Mesenchymal stem cell (in vitro differentiated cells and primary cell): Measurements from ENCODE around the gene ITSN1.
A peak's percentile ranks its signal among the peaks of the same experiment; 100 is the strongest.

Experiments
- DNase-seq: peaks from one replicate; pipeline ENCODE4 v3.0.0-alpha.2; 2013
- H2AFZ ChIP-seq: one replicate; pipeline ENCODE4 v1.6.1; 2013; ENCODE audit warnings: low read depth, mild to moderate bottlenecking, control low read depth, inconsistent platforms, low read length, moderate library complexity
- H2AK5ac ChIP-seq: 2 replicates; pipeline ENCODE4 v1.6.1; 2013; ENCODE audit warnings: low read length, moderate library complexity, mild to moderate bottlenecking, inconsistent platforms; ENCODE audit not compliant: severe bottlenecking
- H2BK120ac ChIP-seq: one replicate; pipeline ENCODE4 v1.6.1; 2013; ENCODE audit warnings: low read depth, mild to moderate bottlenecking, inconsistent platforms, low read length, moderate library complexity
- H2BK12ac ChIP-seq, 2 experiments: one replicate each; pipeline ENCODE4 v1.6.1; 2013; ENCODE audit warnings: inconsistent platforms in 2 of 2, low read length in 2 of 2, mild to moderate bottlenecking in 2 of 2, moderate library complexity in 2 of 2, control low read depth in 1 of 2
- H2BK15ac ChIP-seq: one replicate; pipeline ENCODE4 v1.6.1; 2013; ENCODE audit warnings: mild to moderate bottlenecking, low read depth, inconsistent platforms; ENCODE audit not compliant: poor library complexity, severe bottlenecking
- H2BK5ac ChIP-seq: 2 replicates; pipeline ENCODE4 v1.6.1; 2013; ENCODE audit warnings: low read depth, mild to moderate bottlenecking, low read length, control low read depth, inconsistent platforms; ENCODE audit not compliant: poor library complexity, severe bottlenecking
- H3K14ac ChIP-seq, 2 experiments: one replicate each; pipeline ENCODE4 v1.6.1; 2013; ENCODE audit warnings: inconsistent platforms in 2 of 2, low read length in 2 of 2, control low read depth in 1 of 2, mild to moderate bottlenecking in 1 of 2, moderate library complexity in 1 of 2
- H3K18ac ChIP-seq, 2 experiments: one replicate each; pipeline ENCODE4 v1.6.1; 2013; ENCODE audit warnings: inconsistent platforms in 2 of 2, low read length in 2 of 2, control low read depth in 1 of 2, low read depth in 1 of 2, mild to moderate bottlenecking in 1 of 2
- H3K23ac ChIP-seq, 2 experiments: one replicate each; pipeline ENCODE4 v1.6.1; 2013; ENCODE audit warnings: inconsistent platforms in 2 of 2, low read length in 2 of 2, mild to moderate bottlenecking in 2 of 2, moderate library complexity in 2 of 2, control low read depth in 1 of 2
- H3K27ac ChIP-seq: 2 replicates; pipeline ENCODE4 v1.5.1; 2013; ENCODE audit warnings: mild to moderate bottlenecking, moderate library complexity, low read length, control low read depth, inconsistent platforms; ENCODE audit not compliant: poor library complexity, severe bottlenecking
- H3K27me3 ChIP-seq, 2 experiments: 2 replicates each; pipeline versions ENCODE4 v1.6.1 to v1.7.0; 2013; ENCODE audit warnings: low read length in 2 of 2, mild to moderate bottlenecking in 2 of 2, moderate library complexity in 2 of 2, control low read depth in 1 of 2, inconsistent platforms in 1 of 2; ENCODE audit not compliant: control insufficient read depth in 1 of 2, insufficient read depth in 1 of 2
- H3K36me3 ChIP-seq, 2 experiments: 2 replicates each; pipeline versions ENCODE4 v1.6.1 to v1.7.0; 2013; ENCODE audit warnings: low read length in 2 of 2, control low read depth in 1 of 2, inconsistent platforms in 1 of 2, low read depth in 1 of 2, mild to moderate bottlenecking in 1 of 2; ENCODE audit not compliant: insufficient read depth in 2 of 2, control insufficient read depth in 1 of 2
- H3K4ac ChIP-seq, 2 experiments: one replicate each; pipeline ENCODE4 v1.6.1; 2013; ENCODE audit warnings: inconsistent platforms in 2 of 2, low read length in 2 of 2, mild to moderate bottlenecking in 2 of 2, moderate library complexity in 2 of 2, control low read depth in 1 of 2, low read depth in 1 of 2
- H3K4me1 ChIP-seq: 2 replicates; pipeline ENCODE4 v1.6.1; 2013; ENCODE audit warnings: low read depth, low read length, control low read depth; ENCODE audit not compliant: control insufficient read depth, insufficient read depth
- H3K4me2 ChIP-seq: 2 replicates; pipeline ENCODE4 v1.6.1; 2013; ENCODE audit warnings: low read length, mild to moderate bottlenecking, inconsistent platforms; ENCODE audit not compliant: poor library complexity, severe bottlenecking
- H3K4me3 ChIP-seq, 2 experiments: 2 replicates each; pipeline versions ENCODE4 v1.5.1 to v1.7.0; 2013; ENCODE audit warnings: low read length in 2 of 2, mild to moderate bottlenecking in 2 of 2, control low read depth in 1 of 2, low read depth in 1 of 2; ENCODE audit not compliant: insufficient read depth in 1 of 2
- H3K79me1 ChIP-seq: replicated peaks from 2 replicates; pipeline ENCODE4 v1.6.1; 2013; ENCODE audit warnings: mild to moderate bottlenecking, control low read depth, low read length, inconsistent platforms; ENCODE audit not compliant: poor library complexity, severe bottlenecking
- H3K9ac ChIP-seq: 2 replicates; pipeline ENCODE4 v1.7.0; 2013; ENCODE audit warnings: mild to moderate bottlenecking, low read length, moderate library complexity
- H3K9me3 ChIP-seq: 2 replicates; pipeline ENCODE4 v1.7.0; 2013; ENCODE audit warnings: mild to moderate bottlenecking, low read length; ENCODE audit not compliant: control insufficient read depth
- H4K8ac ChIP-seq: one replicate; pipeline ENCODE4 v1.6.1; 2013; ENCODE audit warnings: inconsistent platforms, mild to moderate bottlenecking, low read length, moderate library complexity
- H4K91ac ChIP-seq: one replicate; pipeline ENCODE4 v1.6.1; 2013; ENCODE audit warnings: mild to moderate bottlenecking, low read length, inconsistent platforms
- WGBS: methylation state at CpG from one replicate; pipeline ENCODE4 v1.1.7; 2013; ENCODE audit warnings: mixed read lengths; 5-methylcytosine and 5-hydroxymethylcytosine counted together

Gene ITSN1

DNA sequence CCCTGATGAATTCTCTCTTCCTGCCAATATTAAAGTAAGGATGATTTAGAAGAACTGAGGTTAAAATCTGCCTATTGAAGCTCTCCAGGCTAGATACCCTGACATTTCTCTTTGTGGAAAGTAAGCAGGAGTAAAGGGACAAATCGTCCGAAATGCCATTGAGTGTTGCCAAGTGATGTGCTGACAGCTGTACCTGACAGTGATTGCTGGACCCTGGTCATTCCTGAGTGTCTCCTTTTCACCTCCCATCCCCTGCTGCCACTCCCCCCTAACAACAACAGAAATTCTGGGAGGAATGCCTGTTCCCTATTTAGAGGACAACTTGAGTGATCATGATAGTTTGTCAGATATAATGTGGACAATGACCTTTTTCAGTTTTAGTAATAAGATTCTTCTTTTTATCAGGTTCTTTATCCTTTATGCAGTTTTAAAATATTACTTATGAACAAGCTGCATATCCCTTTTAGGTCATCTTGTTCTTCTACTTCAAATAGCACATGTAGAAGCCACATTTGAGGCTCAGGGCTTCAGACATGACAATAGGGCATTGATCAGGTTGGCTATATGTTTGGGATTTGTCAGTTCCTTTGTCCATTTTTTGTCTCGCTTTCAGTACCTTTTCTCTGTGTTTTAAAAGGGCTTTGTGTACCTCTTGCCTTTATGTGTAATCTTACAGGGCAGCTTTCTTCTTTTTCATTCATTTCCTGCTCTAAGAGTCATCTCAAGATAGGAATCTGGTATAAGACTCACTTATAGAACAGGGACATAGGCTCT is 56.0 kb downstream of the ITSN1 start:
- Histone ChIP-seq H4K91ac (no peak overlapping the region), H3K9ac (no peak overlapping the region), H3K36me3 (no peaks in the 10 kb centered on the region), H3K18ac (no peak overlapping the region), H2BK15ac (no peak overlapping the region), H3K27me3 (no peaks in the 10 kb centered on the region), H3K23ac (no peak overlapping the region), H3K4me2 (no peak overlapping the region), H3K14ac (no peak overlapping the region), H3K79me1 (peaks cover 9% of the 10 kb centered on the region), H2AK5ac (no peak overlapping the region), H2AFZ (no peak overlapping the region), H3K4ac (no peak overlapping the region), H3K27ac (no peak overlapping the region), H3K4me1 (peaks cover 1% of the 10 kb centered on the region), H3K9me3 (no peaks in the 10 kb centered on the region), H2BK120ac (no peak overlapping the region), H2BK12ac (no peak overlapping the region), H2BK5ac (no peak overlapping the region), H3K4me3 (no peak overlapping the region), H4K8ac (no peak overlapping the region)
- no peak for DNase-seq
- 77% methylated on average over 2 of the region's 3 CpGs for WGBS

- Histone ChIP-seq H3K9ac (no peak overlapping the region), H3K36me3 (no peaks in the 10 kb centered on the region), H3K9me3 (no peaks in the 10 kb centered on the region), H3K14ac (no peak overlapping the region), H2BK12ac (no peak overlapping the region), H4K91ac (no peak overlapping the region), H2BK15ac (no peak overlapping the region), H3K27ac (no peak overlapping the region), H3K4ac (no peak overlapping the region), H3K4me3 (no peak overlapping the region), H4K8ac (no peak overlapping the region), H2AK5ac (no peak overlapping the region), H3K79me1 (peaks cover 7% of the 10 kb centered on the region), H3K27me3 (no peaks in the 10 kb centered on the region), H3K4me1 (peaks cover 3% of the 10 kb centered on the region), H3K18ac (no peak overlapping the region), H2AFZ (no peak overlapping the region), H2BK5ac (no peak overlapping the region), H3K23ac (no peak overlapping the region), H2BK120ac (no peak overlapping the region), H3K4me2 (no peak overlapping the region)
- 94% methylated on average over 2 of the region's 2 CpGs for WGBS
- no peak for DNase-seq
Measured at GRCh38 chr21:33699277-33699676, 57.0 kb downstream of the ITSN1 start.

DNA sequence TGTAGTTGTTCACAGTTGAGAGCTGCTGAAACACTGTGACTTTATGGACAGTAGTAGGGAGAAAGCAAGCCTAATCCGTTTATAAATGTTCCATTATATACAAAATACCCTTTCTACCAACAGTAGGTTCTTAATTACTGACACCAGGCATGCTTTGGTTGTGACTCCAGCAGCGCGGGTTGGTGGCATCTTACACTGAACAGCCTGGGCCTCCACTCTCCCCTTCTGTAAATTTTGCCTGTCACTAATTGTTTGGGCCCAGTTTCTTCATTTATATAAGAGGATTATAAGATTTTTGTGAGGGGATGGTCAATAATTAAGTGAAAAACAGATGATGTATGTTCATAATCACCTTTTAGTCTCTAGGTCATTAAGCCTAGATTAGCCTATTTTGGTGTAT is 58.2 kb downstream of the ITSN1 start:
- H3K23ac ChIP-seq, result no peak overlapping the region
- no peak for DNase-seq
- H2BK12ac ChIP-seq, result no peak overlapping the region
- H3K27me3 ChIP-seq, result no peaks in the 10 kb centered on the region
- no peak overlapping the region for H3K9ac ChIP-seq
- no peaks in the 10 kb centered on the region for H3K9me3 ChIP-seq
- H2BK15ac ChIP-seq, result no peak overlapping the region
- H3K18ac ChIP-seq, result no peak overlapping the region
- H3K4me3 ChIP-seq, result no peak overlapping the region
- H3K79me1 ChIP-seq, result peaks cover 3% of the 10 kb centered on the region
- peaks cover 3% of the 10 kb centered on the region for H3K4me1 ChIP-seq
- WGBS, result 97% methylated on average over 3 of the region's 3 CpGs
- H3K4ac ChIP-seq, result no peak overlapping the region
- H3K27ac ChIP-seq, result no peak overlapping the region
- no peak overlapping the region for H2BK120ac ChIP-seq
- H4K8ac ChIP-seq, result no peak overlapping the region
- H4K91ac ChIP-seq, result no peak overlapping the region
- H2AFZ ChIP-seq, result no peak overlapping the region
- no peak overlapping the region for H2BK5ac ChIP-seq
- no peak overlapping the region for H3K4me2 ChIP-seq
- no peak overlapping the region for H3K14ac ChIP-seq
- H2AK5ac ChIP-seq, result no peak overlapping the region
- H3K36me3 ChIP-seq, result no peaks in the 10 kb centered on the region

GRCh38 chr21:33703750-33704606 is 61.7 kb downstream of the ITSN1 start:
- Histone ChIP-seq H3K4ac (peak overlapping the region in 1 of 2 experiments; percentile 95), H2BK120ac (no peak overlapping the region)

More at GRCh38 chr21:33703750-33704606, 61.7 kb downstream of the ITSN1 start:
- Histone ChIP-seq H3K9ac (no peak overlapping the region), H2BK15ac (no peak overlapping the region), H4K8ac (peak overlapping the region; percentile 89), H3K4me3 (no peak overlapping the region), H3K36me3 (peaks cover 0 to 3% of the 10 kb centered on the region in 2 experiments), H2AK5ac (no peak overlapping the region), H2BK5ac (no peak overlapping the region), H4K91ac (no peak overlapping the region), H3K27ac (peak overlapping the region; percentile 48), H3K9me3 (no peaks in the 10 kb centered on the region), H2AFZ (no peak overlapping the region), H3K14ac (no peak overlapping the region), H2BK12ac (no peak overlapping the region), H3K18ac (peak overlapping the region in 1 of 2 experiments; percentile 6), H3K4me2 (no peak overlapping the region), H3K4me1 (peaks cover 3% of the 10 kb centered on the region), H3K27me3 (no peaks in the 10 kb centered on the region), H3K23ac (no peak overlapping the region), H3K79me1 (peaks cover 3% of the 10 kb centered on the region)
- WGBS, result 69% methylated on average over 5 of the region's 10 CpGs
- DNase-seq, result peak; percentile 32
